T-helper 1 cell (primary cell): ENCODE results near the gene C11orf21.
"Not testable (repeated sequence)": the region's sequence is repeated elsewhere in the genome, so short reads cannot be mapped to it uniquely, and the experiment has no call there.

Experiments
- DNase-seq, 5 donors: peaks; one replicate each; pipeline ENCODE4 v3.0.0-alpha.2; 2012 to 2020

Gene C11orf21

DNA sequence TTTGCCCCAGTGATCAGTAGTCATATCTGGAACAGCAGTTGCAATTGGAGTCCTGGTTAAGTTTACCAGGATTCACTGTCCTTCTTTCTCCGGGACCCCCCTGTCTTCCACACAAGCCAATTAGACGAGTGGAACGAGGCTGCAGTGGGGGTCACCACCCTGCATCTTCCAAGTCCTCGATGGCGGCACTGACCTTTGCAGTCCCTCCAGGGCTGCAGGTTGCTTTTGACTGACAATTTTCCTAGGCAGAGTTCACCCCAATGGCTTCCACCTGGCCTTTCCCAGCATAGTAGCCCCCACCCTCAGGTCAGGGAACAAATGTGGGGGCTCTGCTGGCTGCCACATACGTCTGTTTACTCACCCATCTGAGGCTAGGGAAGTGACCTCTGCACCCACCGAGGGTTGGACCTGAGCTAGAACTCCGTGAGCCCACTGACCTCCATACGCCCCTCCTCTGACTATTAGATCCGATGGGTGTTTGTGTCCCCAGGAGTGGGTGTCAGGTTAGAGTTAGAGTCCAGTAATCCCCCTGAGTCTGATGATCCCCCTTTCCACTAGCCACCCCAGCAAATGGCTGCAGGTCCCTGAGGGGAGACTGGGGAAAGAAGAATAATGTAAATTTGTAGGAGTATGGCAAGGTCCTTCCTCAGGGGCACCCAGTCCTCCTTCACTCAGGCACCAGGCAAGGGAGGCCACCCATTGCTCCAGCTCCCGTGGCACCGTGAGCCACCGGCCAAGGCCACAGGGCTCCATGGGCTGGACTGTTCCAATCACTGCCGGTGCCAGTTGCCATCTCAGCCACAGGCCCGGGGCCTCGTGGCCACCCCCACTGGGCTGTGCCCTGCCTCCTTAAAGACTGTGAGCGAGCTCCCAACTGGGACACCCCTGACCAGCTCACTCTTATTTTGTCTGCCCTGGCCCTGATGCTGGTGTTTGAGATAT is 5.5 kb downstream of the C11orf21 start:
- no peak for DNase-seq

DNA sequence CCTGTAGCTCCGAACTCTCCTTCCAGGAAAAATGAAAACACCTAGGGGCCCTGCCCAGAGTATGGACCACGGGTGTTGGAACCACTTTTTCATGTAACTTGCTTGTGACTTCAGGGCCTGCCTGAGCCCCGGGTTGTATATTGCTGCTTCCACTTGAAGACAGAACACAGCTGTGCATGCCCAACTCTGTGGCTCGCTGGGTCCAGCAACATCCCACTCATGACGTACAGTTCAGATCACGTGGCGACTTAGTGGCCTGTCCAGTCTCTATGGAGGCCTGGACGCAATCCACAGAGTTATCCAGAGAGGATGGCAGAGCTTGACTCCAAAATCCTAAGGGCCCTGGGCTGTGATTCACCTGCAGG is 6.8 kb downstream of the C11orf21 start:
- DNase-seq = no peak

DNA sequence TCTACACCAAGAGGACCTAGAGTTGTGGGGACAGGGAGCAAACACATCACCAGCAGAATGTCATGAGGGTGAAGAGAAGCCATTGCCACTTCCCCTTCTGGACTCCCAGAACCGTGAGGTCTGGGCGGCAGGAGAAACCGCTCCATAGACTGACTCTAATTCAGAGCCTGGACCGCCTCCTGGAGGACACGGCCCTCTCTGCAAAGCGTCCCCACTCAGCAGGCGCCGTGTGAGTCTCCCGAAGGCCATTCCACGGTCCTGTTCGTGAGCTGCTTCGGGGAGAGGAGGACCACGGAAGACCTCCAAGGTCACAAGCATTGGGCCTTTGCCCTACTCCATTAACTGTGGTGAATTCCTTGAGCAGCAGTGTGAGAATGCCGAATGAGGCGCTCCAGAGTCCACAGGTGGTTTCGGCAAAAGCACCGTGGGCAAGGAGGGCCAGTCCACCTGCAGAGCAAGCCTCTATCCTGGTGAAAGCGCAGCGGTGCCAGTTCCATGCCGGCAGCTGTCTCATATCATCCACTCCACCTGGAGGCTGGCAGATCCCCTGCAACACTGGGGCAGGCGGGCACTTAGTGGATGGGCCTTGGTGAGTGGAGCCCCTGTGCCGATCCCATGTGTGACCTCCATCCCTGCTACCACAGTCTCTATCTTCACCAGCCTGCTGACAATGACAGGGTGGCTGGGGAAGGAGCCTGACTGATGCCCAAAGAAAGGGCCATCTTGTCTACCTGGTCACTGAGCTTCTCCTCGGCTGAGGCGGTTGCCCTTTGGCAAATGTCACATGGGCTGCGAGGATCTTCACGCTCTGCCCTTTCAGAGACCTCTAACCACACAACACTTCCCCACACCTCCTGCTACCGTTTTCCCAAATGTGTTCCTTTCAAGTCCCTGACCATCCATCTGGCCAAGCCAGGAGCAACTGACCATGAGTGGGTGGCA is 7.5 kb downstream of the C11orf21 start:
- no peak for DNase-seq

DNA sequence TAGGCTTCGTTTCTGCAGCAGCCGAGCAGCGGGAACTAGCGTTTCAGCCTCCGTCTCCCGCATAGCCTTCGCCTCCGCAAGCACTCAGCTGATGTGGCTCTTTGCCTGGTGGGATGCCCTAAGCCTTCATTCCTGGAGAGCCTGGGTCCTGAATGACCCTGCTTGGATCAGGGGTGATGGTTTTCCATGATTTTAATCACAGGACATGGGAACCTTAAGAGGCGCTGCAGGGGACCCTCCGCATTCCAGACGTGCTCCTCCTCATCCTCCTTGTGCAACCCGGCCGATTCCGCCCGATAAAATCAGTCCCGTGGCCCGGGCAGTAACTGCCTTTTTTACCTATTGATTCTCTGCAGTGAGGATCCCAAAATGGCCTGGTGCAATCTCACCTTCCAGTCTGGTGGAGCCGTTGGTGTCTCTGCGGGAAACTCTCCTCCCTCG is 8.2 kb downstream of the C11orf21 start:
- DNase-seq = no peak

DNA sequence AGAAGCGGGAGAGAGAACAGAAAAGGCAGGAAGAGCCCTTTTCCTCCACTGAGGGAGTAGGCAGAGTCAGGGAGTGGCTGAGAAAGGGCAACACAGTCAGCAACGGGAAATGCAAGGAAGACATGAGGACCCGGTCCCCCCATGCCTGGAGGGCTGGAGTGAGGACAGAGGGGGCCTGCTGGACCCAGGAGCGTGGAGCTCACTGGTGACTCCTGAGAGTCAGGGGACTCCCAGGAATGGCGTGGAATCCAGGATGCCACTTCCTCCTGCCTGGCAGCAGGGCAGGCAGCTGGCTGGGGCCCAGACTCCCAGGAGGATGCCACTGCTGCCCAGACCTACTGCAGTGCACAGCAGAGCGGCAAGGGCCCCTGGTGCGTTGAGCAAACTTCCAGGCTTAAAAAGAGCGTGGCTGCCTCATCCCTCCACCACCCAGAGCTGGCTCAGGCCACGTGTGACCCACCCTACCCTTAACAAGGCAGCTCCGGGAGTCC is 11.3 kb downstream of the C11orf21 start:
- DNase-seq = no peak

DNA sequence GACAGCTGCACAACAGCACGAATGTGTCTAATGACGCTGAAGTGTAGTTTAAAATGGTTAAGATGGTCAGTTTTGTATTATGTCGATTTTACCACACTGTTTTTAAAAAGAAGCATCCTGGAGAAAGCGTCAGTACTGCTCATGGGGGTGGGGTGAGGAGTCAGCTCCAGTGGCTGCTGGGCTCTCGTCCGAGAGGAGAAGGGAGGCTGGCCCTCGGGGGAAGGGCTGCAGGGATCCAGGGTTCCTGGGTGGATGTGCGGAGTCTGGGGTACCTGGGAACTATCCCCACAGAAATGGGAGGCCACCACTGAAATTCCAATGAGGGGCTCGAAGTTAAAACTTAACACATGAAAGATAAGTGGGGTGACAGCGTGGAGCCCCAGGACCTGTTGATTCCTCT is 11.9 kb downstream of the C11orf21 start:
- DNase-seq = no peak

DNA sequence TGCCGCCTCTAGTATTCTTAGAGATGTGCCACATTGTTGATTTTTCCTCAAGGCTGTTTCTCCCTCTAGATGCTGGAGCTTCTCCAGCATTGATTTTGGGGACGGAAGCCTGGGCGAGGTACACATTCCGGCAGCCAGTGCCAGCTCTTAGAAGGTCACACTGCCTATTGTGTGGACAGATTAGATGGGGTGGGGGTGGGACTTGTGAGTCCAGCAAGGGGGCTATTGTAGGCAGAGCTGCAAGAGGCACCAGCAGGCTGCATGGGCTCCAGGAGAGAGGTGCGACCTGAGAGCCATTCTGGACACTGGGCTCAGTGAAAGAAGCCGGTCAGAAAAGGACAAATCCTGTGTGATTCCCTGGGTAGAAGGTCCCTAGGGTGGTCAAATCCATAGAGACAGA is 12.4 kb downstream of the C11orf21 start:
- no peak for DNase-seq

DNA sequence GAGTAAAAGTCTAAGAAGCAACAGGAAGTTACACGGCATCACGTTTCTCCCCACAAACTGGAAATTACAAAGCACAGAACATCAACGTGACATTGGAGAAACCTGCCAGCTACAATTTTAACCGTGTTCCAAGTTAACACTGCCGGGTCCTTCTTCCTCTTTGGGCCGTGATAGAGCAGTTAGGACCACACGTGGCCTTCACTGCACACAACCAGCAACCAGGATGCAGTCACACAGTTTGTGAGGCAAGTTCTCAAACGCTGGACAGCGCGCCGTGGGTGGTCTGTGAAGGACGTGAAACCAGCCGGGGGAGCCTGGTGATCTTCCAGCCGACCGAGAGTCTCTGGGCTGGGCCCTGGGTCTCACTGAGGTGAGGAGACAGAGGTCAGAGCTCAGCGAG is 14.6 kb downstream of the C11orf21 start:
- no peak for DNase-seq

DNA sequence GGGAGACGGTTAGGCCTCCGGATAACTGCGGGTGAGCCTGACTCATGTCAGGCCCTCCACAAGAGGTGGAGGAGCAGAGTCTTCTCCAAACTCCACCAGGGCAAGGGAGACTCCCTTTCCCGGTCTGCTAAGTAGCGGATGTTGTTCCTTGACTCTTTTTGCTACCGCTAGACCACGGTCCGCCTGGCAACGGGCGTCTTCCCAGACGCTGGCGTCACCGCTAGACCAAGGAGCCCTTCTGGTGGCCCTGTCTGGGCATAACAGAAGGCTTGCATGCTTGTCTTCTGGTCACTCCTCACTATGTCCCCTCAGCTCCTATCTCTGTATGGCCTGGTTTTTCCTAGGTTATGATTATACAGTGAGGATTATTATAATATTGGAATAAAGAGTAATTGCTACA is 15.4 kb downstream of the C11orf21 start:
- not testable (repeated sequence) for DNase-seq

DNA sequence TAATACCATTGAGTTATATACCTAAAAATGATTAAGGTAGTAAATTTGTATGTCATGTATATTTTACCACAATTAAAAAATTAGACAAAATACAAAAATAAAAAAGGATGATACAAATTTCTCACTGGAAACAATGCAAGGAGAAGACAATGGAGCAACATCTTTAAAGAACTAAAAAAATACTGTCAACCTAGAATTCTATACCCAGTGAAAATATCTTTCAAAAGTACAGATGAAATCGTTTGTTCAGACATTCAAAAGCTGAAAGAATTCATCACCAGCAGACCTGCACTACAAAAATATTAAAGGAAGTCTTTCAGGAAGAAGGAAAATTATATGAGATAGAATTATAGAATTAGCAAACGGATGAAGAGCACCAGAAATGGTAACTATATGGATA is 21.5 kb downstream of the C11orf21 start:
- DNase-seq = no peak

DNA sequence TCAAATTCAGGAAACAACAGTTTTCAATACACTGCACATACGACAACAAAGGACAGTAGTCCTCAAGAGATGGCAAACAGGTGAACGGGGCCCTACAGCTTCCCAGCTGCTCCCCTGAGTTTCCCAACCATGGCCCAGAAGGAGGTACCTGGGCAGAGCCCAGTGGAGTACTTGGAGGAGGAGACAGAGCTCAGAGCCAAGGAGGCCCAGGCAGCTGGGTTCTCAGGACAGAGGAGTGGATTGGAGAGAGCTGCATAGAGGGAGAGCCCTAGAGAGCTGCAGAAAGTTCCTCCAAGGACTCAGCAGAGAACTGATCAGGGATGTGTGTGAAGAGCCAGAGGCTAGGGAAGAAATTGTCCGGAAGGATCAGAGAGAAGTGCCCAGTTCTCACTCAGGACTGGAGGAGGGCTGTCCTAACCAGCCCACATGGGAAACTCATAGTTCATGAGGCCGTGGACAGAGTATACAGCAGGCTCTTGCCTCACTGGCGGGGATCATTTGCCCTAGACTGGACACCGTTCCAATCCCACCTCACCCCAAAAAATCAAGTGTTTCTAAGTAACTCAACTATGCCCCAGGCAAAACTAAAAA is 23.7 kb downstream of the C11orf21 start:
- no peak for DNase-seq

DNA sequence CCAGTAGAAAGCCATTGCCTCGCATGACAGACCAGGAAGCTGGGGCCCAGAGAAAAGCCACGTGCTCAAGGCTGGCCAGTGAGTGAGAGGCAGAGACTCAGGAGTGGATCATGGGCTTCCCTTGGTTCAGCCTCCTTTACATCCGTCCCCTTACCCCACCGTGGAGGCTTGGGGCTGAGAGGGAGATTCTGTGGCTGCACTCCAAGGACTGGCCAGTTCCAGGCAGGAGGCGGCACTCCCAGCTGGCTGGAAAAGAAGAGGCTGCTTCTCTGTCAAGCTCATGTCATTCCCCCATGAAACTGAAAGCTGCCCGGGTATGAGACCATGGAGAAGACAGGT is 24.7 kb downstream of the C11orf21 start:
- DNase-seq = no peak

DNA sequence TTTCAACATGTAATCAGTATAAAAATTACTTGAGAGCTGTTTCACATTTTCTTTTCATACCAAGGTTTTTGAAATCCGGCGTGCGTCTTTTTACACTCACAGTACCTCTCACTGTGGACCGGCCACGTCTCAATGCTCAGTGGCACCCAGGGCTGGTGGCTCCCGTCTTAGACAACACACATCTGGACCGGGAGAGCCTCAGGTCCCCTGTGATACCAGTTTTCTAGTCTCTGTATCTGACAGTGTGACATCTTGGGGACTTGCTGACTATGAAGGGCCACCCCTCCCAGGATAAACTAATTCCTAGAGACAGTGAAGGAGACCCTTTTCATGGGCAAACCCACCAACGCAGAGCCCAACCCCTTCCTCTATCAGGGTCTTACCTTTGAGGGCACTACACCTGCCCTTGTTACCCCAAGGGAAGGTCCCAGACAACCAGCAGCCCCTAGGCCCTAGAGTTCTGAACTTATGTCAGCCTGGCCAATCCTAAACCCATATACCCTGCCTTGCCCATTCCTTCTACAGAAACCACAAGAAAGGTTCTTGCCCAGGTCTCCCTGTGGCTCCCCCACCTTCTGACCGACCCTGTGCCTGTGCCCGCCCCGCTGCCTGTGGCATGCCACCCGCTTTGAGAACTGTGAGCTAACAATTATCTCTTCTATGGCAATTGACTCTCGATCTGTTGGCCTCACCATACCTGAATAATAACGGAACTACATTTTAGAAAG is 25.3 kb downstream of the C11orf21 start:
- DNase-seq = no peak

DNA sequence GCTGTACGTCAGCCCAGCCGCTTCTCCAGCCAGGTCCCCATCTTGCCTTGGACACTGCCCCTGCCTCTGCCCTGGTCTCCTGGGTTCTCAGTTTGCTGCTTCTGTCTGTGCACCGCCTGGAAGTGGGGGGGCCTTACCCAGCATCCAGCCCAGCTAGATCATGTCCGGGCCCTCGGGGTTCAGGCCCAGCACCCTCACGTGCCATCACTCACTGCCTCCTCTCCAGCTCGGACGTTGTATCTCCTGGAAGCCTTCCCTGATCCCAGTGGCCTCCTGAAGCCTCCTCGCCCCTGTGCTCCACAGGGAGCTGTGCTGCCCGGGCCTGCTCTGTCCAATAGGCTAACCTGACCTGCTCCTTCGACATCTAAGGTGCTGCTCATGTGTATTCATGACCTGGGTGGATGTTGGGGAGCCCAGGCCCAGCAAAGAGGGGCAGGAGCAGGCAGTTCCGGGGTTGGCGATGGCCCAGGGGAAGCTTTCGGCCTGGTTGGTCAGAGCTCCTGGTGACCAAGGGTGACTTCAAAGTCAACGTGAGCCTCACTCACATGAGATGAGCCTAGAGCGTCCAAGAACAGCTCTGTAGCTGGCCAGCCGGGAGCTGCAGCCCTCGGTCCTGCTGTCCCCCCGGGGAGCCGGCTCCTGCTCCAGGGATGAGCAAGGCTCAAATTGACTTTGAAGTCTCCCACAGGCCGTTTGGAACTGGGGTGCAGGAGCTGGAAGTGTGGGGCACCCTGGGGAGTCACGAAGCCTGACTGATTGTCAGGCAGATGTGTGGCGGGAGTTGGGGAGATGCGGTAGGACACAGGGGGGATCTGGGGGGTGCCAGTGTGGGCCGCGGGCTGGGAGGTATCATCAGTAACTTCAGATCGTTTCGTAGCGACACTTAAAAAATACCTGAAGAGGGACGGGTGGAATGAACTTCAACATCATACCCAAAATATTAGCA is 26.1 kb downstream of the C11orf21 start:
- DNase-seq = no peak

DNA sequence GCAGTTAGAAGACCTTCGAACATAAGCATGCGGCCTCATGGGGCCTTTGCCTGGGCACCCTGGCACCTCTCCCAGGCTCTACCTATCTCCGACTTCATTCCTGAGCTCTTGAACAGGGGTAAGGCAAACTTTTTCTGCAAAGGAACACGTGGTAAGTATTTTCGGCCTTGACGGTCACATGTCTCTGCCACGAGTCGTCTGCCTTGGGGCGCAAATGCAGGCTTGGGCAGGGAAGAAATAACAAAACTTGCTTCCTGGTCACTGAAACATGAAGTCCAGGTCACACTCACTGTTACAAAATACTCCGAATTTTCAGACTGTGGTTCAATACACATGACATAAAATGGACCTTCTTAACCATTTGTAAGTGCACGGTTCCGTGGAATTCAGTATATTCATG is 27.9 kb downstream of the C11orf21 start:
- no peak for DNase-seq

DNA sequence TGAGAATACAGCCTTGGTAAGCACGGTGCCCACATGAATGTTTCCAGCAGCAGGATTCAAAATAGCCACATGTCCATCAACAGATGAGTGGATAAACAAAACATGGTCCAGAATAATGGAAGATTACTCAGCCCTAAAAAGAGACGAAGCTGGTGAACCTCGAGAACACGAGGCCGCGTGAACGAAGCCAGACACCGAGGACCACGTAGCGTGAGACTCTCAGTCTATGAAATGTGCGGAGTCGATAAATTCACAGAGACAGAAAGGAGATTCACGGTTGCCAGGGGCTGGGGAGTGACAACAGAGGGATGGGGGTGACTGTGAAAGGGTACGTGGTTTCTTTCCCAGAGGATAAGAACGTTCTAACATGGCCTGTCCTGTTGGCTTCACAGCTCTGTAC is 28.4 kb downstream of the C11orf21 start:
- DNase-seq = no peak

DNA sequence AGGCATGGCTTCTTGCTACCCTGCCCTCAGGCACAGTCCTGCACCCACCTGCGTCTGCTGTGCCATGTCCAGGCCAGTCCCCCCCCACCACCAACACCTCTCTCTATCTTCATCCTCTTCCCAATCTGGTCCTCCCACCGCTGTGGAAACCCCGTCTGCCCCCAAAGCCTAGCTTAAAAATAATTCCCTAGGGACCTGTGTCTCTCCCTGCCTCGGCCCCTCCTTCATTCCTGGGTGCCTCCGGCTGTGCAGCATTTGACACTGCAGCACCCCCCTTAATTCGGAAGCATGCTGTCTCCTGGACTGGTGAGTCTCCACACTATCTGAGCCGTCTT is 28.8 kb downstream of the C11orf21 start:
- no peak for DNase-seq

DNA sequence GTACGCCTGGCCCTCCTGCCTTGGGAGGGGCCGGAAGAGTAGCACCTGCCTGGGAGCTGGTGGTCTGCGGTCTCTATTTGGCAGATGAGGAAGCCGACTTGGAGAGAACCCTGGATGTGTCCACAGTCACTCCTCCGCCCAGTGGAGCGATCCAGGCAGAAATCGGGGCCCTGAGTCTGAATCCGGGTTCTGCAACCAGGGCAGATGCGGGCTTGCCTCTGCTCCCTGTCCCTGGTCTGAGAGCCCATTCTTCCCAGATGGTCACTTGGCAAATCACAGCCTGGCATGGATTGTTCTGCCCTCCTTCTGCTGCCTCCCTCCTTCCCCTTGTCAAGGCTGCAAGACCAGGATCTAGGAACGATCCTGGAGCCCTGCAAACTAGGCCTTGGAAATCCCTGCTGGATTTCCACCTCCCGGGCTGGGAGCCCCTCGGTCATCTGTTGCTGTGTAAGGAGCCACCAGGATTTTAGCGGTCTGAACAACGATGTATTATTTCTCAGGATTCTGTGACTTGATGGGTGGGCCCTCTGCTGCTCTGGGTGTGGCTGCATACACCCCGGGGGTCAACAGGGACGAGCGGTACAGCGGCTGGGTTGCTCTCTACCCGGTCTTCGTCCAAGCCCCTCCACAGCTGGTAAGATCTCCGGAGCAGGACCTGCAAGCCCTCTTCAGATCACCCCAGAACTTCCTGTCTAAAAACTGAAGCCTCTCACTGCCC is 29.3 kb downstream of the C11orf21 start:
- DNase-seq = no peak

DNA sequence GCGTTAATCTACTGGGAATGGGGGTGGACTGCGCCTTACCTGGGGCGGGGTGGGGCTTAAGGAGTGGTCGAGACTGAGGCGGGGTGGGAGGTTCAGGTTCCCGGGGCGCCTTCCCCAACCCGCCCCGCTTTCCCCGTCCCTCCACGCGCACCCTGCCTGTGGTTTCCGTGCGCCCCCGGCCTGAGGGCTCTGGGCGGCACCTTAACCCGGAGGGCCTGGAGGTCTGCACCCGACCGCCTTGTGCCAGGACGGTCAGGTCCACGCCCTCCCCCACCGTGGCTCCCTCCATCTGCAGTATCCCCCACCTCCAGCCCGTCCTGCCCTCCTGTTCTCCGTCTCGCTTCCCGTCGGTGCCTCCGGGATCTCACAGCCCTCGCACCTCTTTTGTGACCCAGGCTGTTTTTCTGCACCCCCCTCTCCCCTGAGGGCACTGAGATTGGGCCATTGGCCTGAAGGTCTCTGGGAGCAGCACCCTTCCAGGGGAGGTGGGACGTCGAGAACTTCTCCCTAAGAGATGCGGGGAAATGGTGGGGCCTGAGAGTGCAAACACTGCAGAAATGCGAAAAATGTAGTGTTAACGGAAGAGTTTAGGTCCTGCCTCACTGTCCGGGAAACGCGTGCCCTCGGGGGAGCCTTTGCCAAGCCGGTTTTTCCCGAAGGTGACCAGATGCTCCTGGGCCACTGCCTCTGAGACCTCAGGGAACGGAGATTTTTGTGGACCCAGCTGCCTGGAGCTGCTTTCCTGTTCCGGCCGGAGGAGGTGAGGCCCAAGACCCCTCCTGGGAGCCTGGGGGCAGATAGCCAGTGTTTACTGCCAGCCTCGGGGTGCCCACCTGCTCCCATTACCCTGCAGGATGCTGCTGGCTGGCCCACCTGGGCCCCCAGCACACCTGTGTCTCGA is 30.1 kb downstream of the C11orf21 start:
- DNase-seq = no peak

DNA sequence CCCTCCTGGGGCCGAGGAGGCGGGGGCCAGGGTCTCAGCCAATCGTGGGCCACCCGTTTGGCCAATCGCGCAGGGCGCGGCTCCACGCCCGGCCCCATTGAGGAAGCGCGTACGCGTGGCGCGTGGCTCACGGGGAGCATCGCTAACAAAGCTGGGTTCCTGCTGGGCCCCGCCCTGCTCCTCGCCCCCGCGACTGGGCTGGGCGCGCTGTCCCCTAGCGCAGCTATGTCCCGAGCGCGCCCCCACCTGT is 30.7 kb downstream of the C11orf21 start:
- no peak for DNase-seq
